Measurements from ENCODE around the gene RIMBP2.

The RIMBP2 gene

DNA sequence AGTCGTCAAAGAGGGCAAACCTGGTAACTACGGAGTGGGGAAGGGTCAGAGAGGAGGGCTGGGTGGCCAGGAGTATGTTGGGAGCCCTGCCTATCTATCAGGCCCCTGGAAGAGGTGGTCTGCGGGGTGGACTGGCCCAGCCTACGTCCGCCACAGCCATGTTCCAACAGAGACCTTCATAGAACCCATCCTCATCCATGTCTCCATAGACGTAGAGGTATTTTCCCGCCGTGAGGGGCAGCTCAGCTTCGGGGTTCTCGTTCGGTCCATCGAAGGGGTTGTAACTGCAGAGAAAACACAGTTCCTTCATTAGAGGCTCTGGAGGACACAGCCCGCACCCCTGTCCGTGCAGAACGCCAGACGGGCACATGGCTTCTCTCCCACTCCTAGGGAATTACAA lies 271.1 kb downstream of the RIMBP2 start:
- Mint-ChIP-seq H3K27ac (no peak overlapping the region), H3K4me3 (no peak overlapping the region), H3K36me3 (ENCODE audit: low read depth) (no peaks in the 10 kb centered on the region), H3K4me1 (ENCODE audit: low read depth) (no peaks in the 10 kb centered on the region), H3K9me3 (no peaks in the 10 kb centered on the region), H3K27me3 (no peaks in the 10 kb centered on the region)

DNA sequence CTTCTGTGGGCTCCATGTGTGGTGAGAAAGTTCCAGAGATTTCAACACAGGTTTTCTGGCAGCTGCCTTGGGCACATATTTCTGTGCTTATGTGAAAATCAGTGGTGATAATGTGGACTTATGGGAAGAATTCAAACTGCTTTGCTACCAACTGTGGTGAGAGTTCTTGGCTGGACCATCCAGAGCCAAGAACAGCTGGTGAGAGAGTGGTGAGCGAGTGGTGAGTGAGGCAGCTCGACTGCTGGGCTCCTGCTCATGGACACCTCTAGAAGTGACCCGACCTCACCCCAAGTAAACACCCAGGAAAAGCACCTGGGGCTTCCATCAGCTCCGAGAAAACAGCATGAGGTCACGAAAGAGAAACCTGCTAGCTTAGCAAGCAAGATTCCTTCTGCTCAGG lies 272.0 kb downstream of the RIMBP2 start:
- no peaks in the 10 kb centered on the region for H3K27me3 Mint-ChIP-seq
- H3K4me1 Mint-ChIP-seq (ENCODE audit: low read depth) = no peaks in the 10 kb centered on the region
- peaks cover 2% of the 10 kb centered on the region for H3K9me3 Mint-ChIP-seq
- H3K4me3 Mint-ChIP-seq = no peak overlapping the region
- no peaks in the 10 kb centered on the region for H3K36me3 Mint-ChIP-seq (ENCODE audit: low read depth)
- H3K27ac Mint-ChIP-seq = no peak overlapping the region

DNA sequence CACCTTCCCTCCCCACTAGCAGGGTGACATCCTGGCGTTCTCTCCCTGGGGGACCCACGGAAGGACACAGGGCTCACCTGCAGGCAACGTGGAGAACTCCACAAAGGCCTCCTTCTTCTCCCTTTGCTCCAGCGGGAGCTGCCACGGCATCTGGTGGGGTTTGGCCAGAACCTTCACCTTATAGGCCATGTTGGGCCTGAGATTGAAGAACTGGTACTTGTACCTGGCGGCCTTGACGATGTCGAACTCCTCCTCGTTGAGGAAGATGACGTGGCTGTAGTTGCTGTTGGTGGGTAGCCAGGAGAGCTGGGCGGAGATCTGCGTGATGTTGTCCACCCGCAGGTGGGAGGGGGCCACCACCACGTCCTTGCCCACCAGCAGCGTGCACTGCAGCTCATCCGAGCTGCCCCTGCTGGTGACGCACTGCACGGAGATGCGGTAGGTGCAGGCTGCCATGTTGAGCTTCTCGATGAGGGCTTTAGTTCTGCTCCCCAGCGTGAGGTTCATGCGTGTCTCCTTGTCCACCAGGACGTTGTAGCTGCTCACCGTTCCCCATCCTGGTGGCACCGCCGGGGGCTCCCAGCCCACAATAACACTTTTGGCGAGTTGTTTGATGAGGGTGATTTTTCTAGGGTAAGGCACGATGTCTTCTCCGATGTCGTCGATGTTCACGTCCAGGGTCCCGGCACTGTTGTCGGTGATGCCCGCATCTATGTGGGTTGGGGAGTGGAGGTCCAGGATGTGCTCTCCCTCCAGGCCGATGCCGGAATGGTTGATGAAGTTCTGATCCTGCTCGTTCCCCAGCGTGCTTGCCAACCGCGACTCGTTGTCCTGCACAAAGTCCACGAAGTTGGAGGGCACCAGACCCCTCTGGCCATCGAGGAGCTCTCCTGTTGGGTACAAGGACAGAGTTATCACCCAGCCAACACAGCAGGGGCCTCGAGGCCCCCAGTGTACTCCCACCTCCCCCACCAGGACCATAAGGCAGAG lies 274.0 kb downstream of the RIMBP2 start:
- no peaks in the 10 kb centered on the region for H3K27me3 Mint-ChIP-seq

DNA sequence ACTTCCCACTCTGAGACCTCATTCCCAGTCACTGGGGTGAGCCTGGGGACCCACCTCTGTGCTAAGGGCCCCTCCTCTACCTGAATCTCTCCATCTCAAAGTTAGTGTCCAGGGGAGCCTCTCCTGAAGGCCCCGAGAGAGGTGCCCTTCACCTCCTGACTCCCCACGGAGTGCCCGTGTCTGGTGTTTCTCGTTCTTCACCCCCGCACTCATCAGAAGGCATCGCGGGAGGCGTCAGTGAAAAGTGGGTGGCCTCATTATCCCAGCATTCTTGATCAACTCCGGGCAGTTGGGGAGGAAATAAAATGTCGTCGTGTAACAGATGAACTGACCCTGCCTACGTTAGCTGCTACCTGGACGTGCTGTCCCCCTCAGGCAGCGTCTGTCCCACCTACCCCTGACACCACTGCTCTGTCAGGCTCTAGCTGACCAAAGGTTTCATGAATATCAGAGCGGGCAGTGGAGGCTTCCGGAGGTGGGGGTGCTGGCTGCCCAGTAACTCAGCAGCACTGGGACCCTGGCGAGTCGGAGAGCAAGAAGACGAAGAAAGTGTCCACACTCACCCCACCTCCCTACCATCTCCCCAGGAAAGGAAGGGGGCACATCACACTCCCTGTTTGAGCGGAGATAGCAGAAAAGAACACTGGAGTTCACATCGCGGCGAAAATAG lies 275.6 kb downstream of the RIMBP2 start:
- no peaks in the 10 kb centered on the region for H3K4me1 Mint-ChIP-seq (ENCODE audit: low read depth)
- H3K27me3 Mint-ChIP-seq = no peaks in the 10 kb centered on the region
- H3K9me3 Mint-ChIP-seq = peaks cover 5% of the 10 kb centered on the region
- no peak overlapping the region for H3K27ac Mint-ChIP-seq
- no peak overlapping the region for H3K4me3 Mint-ChIP-seq
- H3K36me3 Mint-ChIP-seq (ENCODE audit: low read depth) = no peaks in the 10 kb centered on the region

More for the DNA sequence above, 274.0 kb downstream of the RIMBP2 start:
- no peak overlapping the region for H3K27ac Mint-ChIP-seq
- H3K9me3 Mint-ChIP-seq = peaks cover 5% of the 10 kb centered on the region
- no peaks in the 10 kb centered on the region for H3K4me1 Mint-ChIP-seq (ENCODE audit: low read depth)
- H3K4me3 Mint-ChIP-seq = no peak overlapping the region
- no peaks in the 10 kb centered on the region for H3K36me3 Mint-ChIP-seq (ENCODE audit: low read depth)

DNA sequence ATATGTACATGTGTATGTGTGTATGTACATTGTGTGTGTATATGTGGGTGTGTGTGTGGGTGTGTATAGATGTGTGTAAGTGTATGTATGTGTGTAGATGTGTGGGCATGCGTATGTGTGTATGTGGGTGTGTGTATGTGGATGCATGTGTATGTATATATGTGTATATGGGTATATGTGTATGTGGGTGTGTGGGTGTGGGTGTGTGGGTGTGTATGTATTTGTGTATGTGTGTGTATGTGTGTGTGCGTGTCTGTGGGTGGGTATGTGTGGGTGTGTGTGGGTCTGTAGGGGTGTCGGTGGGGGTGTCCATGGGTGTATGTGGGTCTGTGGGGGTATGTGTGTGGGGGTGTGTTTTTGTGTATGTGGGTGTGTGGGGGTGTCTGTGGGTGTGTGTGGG lies 276.8 kb downstream of the RIMBP2 start:
- Mint-ChIP-seq H3K36me3 (ENCODE audit: low read depth) (no peaks in the 10 kb centered on the region), H3K27ac (no peak overlapping the region), H3K4me1 (ENCODE audit: low read depth) (no peaks in the 10 kb centered on the region), H3K27me3 (no peaks in the 10 kb centered on the region), H3K9me3 (peaks cover 9% of the 10 kb centered on the region), H3K4me3 (no peak overlapping the region)

DNA sequence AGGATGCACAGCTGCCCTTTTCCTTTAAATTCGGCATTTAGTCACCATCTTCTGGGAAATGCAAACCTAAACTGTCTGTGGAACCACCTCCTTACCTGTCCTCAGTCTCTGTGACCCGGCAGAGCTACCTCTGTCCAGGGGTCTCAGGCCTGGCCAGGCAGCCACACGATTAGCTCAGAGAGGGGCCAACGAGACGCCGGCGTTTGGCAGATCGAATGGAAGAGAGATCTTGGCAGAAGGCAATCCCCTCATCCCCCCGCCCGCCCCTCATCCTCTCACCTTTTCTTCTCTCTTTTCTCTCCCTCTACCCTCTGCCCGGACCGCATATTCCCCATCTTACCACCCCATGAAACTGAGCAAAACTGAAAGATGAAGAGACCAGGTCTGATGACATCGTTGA lies 277.4 kb downstream of the RIMBP2 start:
- Mint-ChIP-seq H3K27ac (no peak overlapping the region), H3K36me3 (ENCODE audit: low read depth) (no peaks in the 10 kb centered on the region), H3K4me1 (ENCODE audit: low read depth) (no peaks in the 10 kb centered on the region), H3K27me3 (no peaks in the 10 kb centered on the region), H3K9me3 (peaks cover 10% of the 10 kb centered on the region), H3K4me3 (no peak overlapping the region)

DNA sequence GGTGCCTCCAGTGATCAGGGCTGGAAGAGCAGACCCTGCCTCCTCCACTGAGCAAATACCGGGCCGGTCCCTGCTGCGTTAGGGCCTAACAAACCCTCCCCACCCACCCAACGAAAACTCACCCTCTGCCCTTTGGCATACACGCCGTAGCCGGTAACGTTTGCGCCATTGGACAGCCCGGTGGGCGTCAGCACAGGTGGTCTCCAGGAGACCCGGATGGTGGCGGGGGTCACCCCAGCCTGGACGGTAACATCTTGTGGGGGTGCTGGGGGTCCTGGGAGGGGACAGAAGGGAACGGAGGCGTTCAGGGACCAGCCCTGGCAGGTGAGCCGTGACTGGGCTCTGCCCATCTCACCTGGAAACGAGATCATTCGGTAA lies 277.9 kb downstream of the RIMBP2 start:
- no peak overlapping the region for H3K27ac Mint-ChIP-seq
- peaks cover 14% of the 10 kb centered on the region for H3K9me3 Mint-ChIP-seq
- H3K4me1 Mint-ChIP-seq (ENCODE audit: low read depth) = no peaks in the 10 kb centered on the region
- H3K36me3 Mint-ChIP-seq (ENCODE audit: low read depth) = no peaks in the 10 kb centered on the region
- no peaks in the 10 kb centered on the region for H3K27me3 Mint-ChIP-seq
- H3K4me3 Mint-ChIP-seq = no peak overlapping the region

DNA sequence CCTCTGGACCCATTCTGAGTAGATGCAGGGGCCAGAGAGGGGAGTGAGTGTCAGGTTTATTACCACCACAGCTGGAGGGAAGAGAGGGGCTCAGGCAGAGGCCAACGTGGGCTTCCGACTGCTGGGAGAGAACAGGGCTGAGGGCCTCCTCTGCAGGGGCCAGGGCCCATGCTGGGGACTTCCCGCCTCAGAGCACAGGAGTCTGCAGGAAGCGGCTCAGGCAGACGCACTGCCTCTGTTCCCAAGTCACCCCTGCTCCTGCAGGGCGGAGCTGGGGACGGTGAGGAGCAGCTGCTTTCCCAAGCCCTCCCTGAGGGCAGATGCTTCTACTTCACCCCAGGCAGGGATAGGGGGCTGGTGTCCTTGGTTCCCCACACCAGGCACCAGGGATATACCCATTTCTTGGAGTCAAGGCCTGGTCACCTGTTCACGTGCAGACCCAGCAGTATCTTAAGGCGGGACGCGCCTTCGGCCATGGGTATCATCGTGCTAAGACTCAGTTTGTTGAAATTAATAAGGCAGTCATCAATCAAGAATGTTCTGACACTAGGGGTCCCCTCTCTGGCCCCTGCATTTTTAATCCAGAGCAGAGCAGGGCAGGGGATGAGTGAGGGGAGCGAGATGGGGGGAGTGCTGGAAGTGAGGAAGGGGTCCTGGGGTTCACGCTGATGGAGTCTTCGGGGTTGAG lies 278.4 kb downstream of the RIMBP2 start:
- H3K4me3 Mint-ChIP-seq = no peak overlapping the region
- no peaks in the 10 kb centered on the region for H3K27me3 Mint-ChIP-seq
- peaks cover 14% of the 10 kb centered on the region for H3K9me3 Mint-ChIP-seq
- H3K36me3 Mint-ChIP-seq (ENCODE audit: low read depth) = no peaks in the 10 kb centered on the region
- no peak overlapping the region for H3K27ac Mint-ChIP-seq
- no peaks in the 10 kb centered on the region for H3K4me1 Mint-ChIP-seq (ENCODE audit: low read depth)

DNA sequence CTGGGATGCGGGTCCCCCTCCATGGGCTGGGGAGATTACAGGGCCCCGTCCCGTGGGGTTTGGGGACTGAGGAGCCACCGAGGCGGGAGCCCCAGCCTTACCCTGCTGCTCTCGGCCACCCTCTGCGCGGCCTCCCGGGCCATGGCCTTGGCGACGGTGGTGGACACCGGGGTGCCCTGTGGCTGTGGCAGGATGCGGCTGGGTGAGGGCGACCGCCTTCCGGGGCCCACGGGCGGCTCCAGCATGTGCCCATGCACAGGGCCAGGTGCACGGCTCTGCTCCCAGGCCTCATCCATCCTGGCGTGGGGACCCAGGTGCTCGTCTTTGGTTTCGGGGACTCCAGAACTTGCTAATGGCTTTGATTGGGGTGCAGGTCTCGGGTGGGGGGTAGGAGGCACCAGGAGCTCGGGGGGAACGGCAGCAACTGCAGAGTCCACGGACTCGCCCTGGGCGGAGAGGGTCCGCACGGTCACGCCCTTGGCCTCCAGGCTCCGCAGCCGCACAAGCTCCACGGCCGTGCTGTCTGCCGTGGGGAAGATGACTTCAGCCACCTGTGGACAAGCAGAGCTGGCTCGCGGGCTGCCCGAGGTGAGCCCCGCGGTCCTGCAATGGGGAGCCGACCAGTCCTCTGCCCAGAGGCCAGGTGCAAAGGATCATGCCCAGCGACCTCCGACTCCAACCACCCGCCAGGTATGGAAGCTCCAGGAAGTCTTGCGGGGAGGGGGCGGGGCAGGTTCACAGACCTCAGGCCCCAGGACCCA lies 279.2 kb downstream of the RIMBP2 start:
- H3K36me3 Mint-ChIP-seq (ENCODE audit: low read depth) = no peaks in the 10 kb centered on the region
- peaks cover 14% of the 10 kb centered on the region for H3K9me3 Mint-ChIP-seq
- H3K4me1 Mint-ChIP-seq (ENCODE audit: low read depth) = no peaks in the 10 kb centered on the region

DNA sequence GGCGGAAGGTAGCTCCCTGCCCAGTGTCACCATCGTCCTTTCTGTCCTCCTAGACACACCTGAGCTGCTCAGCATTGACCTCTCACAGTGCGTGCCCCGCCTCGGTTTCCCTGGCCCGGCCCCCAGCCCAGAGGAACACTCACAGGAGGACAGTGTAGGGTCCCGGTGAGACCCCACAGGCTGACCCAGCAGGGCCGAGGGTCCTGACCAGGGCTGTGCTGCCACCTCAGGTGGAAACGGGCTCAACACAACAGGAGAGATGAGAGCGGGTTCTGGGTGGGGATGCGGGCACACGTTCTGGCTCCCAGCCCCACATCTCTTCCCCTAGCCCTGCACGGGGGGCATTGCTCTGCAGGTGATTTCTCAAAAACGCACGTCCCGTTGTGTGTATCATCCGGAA lies 280.3 kb downstream of the RIMBP2 start:
- H3K27ac Mint-ChIP-seq = no peak overlapping the region
- H3K4me1 Mint-ChIP-seq (ENCODE audit: low read depth) = no peaks in the 10 kb centered on the region
- no peaks in the 10 kb centered on the region for H3K27me3 Mint-ChIP-seq
- peaks cover 14% of the 10 kb centered on the region for H3K9me3 Mint-ChIP-seq
- no peak overlapping the region for H3K4me3 Mint-ChIP-seq
- H3K36me3 Mint-ChIP-seq (ENCODE audit: low read depth) = no peaks in the 10 kb centered on the region

More for the DNA sequence above, 279.2 kb downstream of the RIMBP2 start:
- Mint-ChIP-seq H3K27ac (no peak overlapping the region), H3K27me3 (no peaks in the 10 kb centered on the region), H3K4me3 (no peak overlapping the region)

DNA sequence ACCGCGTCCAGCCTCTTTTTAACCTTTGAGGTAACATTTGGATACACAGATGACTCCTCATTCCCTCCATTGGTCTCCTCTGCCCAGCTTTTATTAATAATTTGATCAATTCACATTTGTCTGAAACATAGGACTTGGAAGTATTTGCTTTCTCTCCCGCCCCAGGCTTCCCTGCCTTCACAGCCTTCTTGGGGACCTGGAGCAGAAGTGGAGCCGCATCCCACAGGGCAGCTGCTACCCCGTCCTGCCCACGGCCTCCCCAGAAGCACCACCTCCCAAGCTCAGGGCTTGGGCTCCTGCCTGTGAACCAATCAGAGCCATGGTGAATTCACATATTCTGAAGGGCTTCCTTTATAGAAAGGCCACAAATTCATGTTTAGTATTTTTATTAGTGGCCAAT lies 280.8 kb downstream of the RIMBP2 start:
- Mint-ChIP-seq H3K36me3 (ENCODE audit: low read depth) (no peaks in the 10 kb centered on the region), H3K9me3 (peaks cover 14% of the 10 kb centered on the region), H3K4me1 (ENCODE audit: low read depth) (no peaks in the 10 kb centered on the region), H3K27me3 (no peaks in the 10 kb centered on the region), H3K27ac (no peak overlapping the region), H3K4me3 (no peak overlapping the region)

DNA sequence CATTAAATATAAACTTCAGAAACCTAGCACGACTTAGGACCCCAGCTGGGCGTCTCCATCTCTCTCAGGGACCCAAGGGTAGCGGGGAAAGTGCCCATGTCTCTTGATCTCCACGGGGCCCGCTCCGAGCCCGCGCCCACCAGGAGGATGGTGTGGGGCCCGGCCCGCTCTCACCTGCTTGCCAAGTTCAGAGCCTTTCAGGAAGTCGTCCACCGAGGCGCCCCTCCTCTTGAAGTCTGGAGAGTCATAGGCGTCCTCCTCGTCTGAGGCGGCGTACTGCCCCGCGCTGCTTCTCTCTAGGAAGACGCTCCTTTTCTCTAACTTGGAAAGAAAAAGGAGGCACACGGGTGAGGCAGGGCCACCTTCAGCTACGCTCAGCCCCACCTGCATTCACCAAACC lies 281.5 kb downstream of the RIMBP2 start:
- no peak overlapping the region for H3K4me3 Mint-ChIP-seq

DNA sequence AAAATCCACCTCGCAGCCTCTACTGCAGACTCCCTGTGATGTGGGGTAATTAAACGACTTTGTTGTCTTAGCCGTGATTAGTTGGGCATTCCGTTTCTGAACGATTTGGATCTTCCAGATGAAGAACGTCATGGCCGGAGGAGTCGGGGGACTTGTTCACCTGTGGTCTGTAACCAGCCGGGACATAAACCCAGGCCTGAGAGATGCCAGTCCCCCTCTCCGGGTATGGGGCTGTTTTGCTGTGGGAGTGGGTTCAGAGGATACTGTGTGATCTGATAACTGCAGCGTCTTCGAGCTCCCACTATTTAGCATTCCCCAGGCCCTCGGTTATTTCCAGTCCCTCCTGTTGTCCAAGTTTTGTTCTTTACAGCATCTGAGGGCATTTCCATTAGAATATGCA lies 282.3 kb downstream of the RIMBP2 start:
- H3K27ac Mint-ChIP-seq = no peak overlapping the region
- H3K4me3 Mint-ChIP-seq = no peak overlapping the region
- peaks cover 9% of the 10 kb centered on the region for H3K9me3 Mint-ChIP-seq
- H3K27me3 Mint-ChIP-seq = no peaks in the 10 kb centered on the region
- no peaks in the 10 kb centered on the region for H3K4me1 Mint-ChIP-seq (ENCODE audit: low read depth)
- H3K36me3 Mint-ChIP-seq (ENCODE audit: low read depth) = no peaks in the 10 kb centered on the region

More for the DNA sequence above, 281.5 kb downstream of the RIMBP2 start:
- Mint-ChIP-seq H3K27ac (no peak overlapping the region), H3K27me3 (no peaks in the 10 kb centered on the region), H3K9me3 (peaks cover 14% of the 10 kb centered on the region), H3K36me3 (ENCODE audit: low read depth) (no peaks in the 10 kb centered on the region), H3K4me1 (ENCODE audit: low read depth) (no peaks in the 10 kb centered on the region)

DNA sequence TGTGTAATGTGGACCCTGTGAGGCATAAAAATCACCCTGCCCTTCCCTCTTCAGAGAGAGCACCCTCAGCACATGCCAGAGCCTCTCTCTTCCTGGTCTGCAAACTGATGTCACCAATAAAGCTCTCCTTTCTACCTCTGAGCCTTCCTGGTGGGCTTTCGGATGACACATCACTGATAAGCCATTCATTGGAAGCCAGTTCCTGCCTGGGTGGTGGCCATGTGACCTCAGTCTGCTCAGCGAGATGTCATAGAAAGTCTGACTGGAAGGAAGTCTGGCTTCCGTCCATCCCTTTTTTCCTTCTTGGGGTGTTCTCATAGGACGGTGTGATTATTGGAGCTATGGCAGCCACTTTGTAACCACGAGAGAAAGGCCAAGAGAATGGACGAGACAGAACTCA lies 282.7 kb downstream of the RIMBP2 start:
- Mint-ChIP-seq H3K36me3 (ENCODE audit: low read depth) (no peaks in the 10 kb centered on the region), H3K4me3 (no peak overlapping the region), H3K9me3 (peaks cover 9% of the 10 kb centered on the region), H3K4me1 (ENCODE audit: low read depth) (no peaks in the 10 kb centered on the region), H3K27ac (no peak overlapping the region), H3K27me3 (no peaks in the 10 kb centered on the region)
